ENCODE results near the gene DIP2B. TPM values are rescaled to one million over a fixed set of nuclear protein-coding genes. Genes with fewer than 3 reads are reported as not detected.
A peak's percentile ranks its signal among the peaks of the same experiment; 100 is the strongest.

DIP2B gene
- total RNA-seq, 3 donors from 2014 or later (not counting 1 experiment from before 2014, with no cell fraction given), result 17.2 to 23.2 (median 22.2) TPM

- Histone ChIP-seq H3K4me1 (ENCODE audit: control insufficient read depth, insufficient read depth, low read length) (peaks cover 20% of the 10 kb centered on the region), H3K27ac (ENCODE audit: low read length) (no peak overlapping the region), H3K36me3 (ENCODE audit: control insufficient read depth, insufficient read depth, low read length) (no peaks in the 10 kb centered on the region), H3K4me3 (ENCODE audit: low read length) (no peak overlapping the region), H3K27me3 (ENCODE audit: control insufficient read depth, insufficient read depth, low read length) (no peaks in the 10 kb centered on the region), H3K9me3 (ENCODE audit: control insufficient read depth, insufficient read depth, low read length) (no peaks in the 10 kb centered on the region)
- no peak for TF ChIP-seq CTCF (IDR thresholded peaks at IDR 0.05)
- Mint-ChIP-seq H3K27ac (peak overlapping the region in 1 of 2 donors; percentile 61), H3K9me3 (no peaks in the 10 kb centered on the region), H3K27me3 (ENCODE audit: low read depth in 2 of 2) (no peaks in the 10 kb centered on the region), H3K4me1 (peaks cover 47 to 51% of the 10 kb centered on the region in 2 donors), H3K4me3 (peak overlapping the region; percentile 19), H3K36me3 (no peaks in the 10 kb centered on the region)
- intact Hi-C loops (cut with micrococcal nuclease), result loop anchor here (5.0 to 10.0 kb wide), 2 partner anchors 227 to 664 kb away; partner anchors contain the start of gene TFCP2
- 42% methylated on average over 1 of the region's 2 CpGs for WGBS (ENCODE audit: insufficient coverage)
- ATAC-seq (no peak), DNase-seq (peak in 1 of 2 donors; percentile 60)
Measured at GRCh38 chr12:50507930-50508329, 3.1 kb downstream of the DIP2B start.

GRCh38 chr12:50508414-50508813, 3.6 kb downstream of the DIP2B start:
- Histone ChIP-seq H3K27ac (ENCODE audit: low read length) (no peak overlapping the region), H3K4me3 (ENCODE audit: low read length) (no peak overlapping the region), H3K4me1 (ENCODE audit: control insufficient read depth, insufficient read depth, low read length) (peaks cover 20% of the 10 kb centered on the region), H3K27me3 (ENCODE audit: control insufficient read depth, insufficient read depth, low read length) (no peaks in the 10 kb centered on the region), H3K36me3 (ENCODE audit: control insufficient read depth, insufficient read depth, low read length) (no peaks in the 10 kb centered on the region), H3K9me3 (ENCODE audit: control insufficient read depth, insufficient read depth, low read length) (no peaks in the 10 kb centered on the region)
- no peak for TF ChIP-seq CTCF (IDR thresholded peaks at IDR 0.05)
- peak overlapping the region in 1 of 2 donors; percentile 61 for H3K27ac Mint-ChIP-seq
- 66% methylated on average over 6 of the region's 6 CpGs for WGBS (ENCODE audit: insufficient coverage)
- no peak overlapping the region for H3K4me3 Mint-ChIP-seq
- ATAC-seq (no peak), DNase-seq (no peak)
- H3K4me1 Mint-ChIP-seq, result peaks cover 47 to 51% of the 10 kb centered on the region in 2 donors
- intact Hi-C loops (cut with micrococcal nuclease), result loop anchor here (5.0 to 10.0 kb wide), 2 partner anchors 226 to 664 kb away; partner anchors contain the start of gene TFCP2
- no peaks in the 10 kb centered on the region for H3K27me3 Mint-ChIP-seq (ENCODE audit: low read depth in 2 of 2)
- H3K9me3 Mint-ChIP-seq, result no peaks in the 10 kb centered on the region
- no peaks in the 10 kb centered on the region for H3K36me3 Mint-ChIP-seq

GRCh38 chr12:50508970-50509663, 4.3 kb downstream of the DIP2B start:
- Mint-ChIP-seq H3K9me3 (no peaks in the 10 kb centered on the region), H3K27me3 (ENCODE audit: low read depth in 2 of 2) (no peaks in the 10 kb centered on the region), H3K4me1 (peaks cover 47 to 51% of the 10 kb centered on the region in 2 donors), H3K27ac (no peak overlapping the region), H3K4me3 (no peak overlapping the region), H3K36me3 (no peaks in the 10 kb centered on the region)
- Histone ChIP-seq H3K27ac (ENCODE audit: low read length) (no peak overlapping the region), H3K27me3 (ENCODE audit: control insufficient read depth, insufficient read depth, low read length) (no peaks in the 10 kb centered on the region), H3K9me3 (ENCODE audit: control insufficient read depth, insufficient read depth, low read length) (no peaks in the 10 kb centered on the region), H3K36me3 (ENCODE audit: control insufficient read depth, insufficient read depth, low read length) (no peaks in the 10 kb centered on the region), H3K4me3 (ENCODE audit: low read length) (no peak overlapping the region), H3K4me1 (ENCODE audit: control insufficient read depth, insufficient read depth, low read length) (peaks cover 22% of the 10 kb centered on the region)
- WGBS (ENCODE audit: insufficient coverage), result 49% methylated on average over 7 of the region's 7 CpGs
- DNase-seq, result no peak
- no peak for ATAC-seq
- intact Hi-C loops (cut with micrococcal nuclease), result loop anchor here (5.0 to 10.0 kb wide), 2 partner anchors 226 to 663 kb away; partner anchors contain the start of gene TFCP2
- no peak for TF ChIP-seq CTCF (IDR thresholded peaks at IDR 0.05)

Data from natural killer cell (primary cell).